WTC11 (cell line): Measurements from ENCODE around the gene ZC3H12D.
"Not testable (repeated sequence)": the region's sequence is repeated elsewhere in the genome, so short reads cannot be mapped to it uniquely, and the experiment has no call there.

Experiments used
- ETV6 ChIP-seq: sonication (generic); formaldehyde crosslinking; IDR thresholded peaks from 2 replicates; pipeline ENCODE4 v1.8.1; 2022; ENCODE audit warnings: mild to moderate bottlenecking, missing genetic modification reagents
- GABPB1 ChIP-seq: sonication (generic); formaldehyde crosslinking; IDR thresholded peaks from 2 replicates; pipeline ENCODE4 v1.8.1; 2023; ENCODE audit warnings: mild to moderate bottlenecking, missing genetic modification reagents

GRCh38 chr6:149494810-149495209, 10.0 kb upstream of the ZC3H12D start:
- TF ChIP-seq GABPB1 (CRISPR knock-in tag); ETV6: not testable (repeated sequence)
